Upper lobe of left lung (tissue), 4 donors: ENCODE measurements around the gene RB1.

ENCODE experiments used
- POLR2AphosphoS5 ChIP-seq, 2 donors: sonication (generic); formaldehyde crosslinking; IDR thresholded peaks; one replicate each; pipeline ENCODE4 v1.5.1; 2017; ENCODE audit warnings: antibody characterized with exemption in 2 of 2
- TF ChIP-seq, protein P1 (sequence below), 6 experiments: fragments of 450-650 bp in 4 of 6; fragments of 200-600 bp in 2 of 6; sonication (generic) in 2 of 6; IDR thresholded peaks; one replicate each; pipeline ENCODE4 v1.5.1; 2016 to 2019; ENCODE audit warnings: antibody characterized with exemption in 6 of 6

DNA sequence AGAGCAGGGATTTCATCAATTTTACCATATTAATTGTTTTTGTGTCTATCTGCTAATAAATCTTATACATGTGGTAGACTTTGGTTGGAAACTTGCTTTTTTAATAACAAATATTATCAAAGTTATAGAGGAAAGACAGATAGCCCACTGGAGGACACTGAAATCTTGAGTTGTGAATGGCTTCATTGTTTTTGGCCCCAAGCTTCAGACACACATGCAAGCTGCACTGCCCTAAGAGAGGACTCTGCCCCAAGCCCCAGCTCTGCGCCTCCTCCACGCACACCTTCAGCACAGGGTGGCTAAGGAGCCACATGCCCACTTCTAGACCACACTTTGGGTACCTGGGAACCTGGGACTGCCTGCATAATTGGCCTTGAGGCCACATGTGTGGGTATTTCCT, 194.1 kb downstream of the RB1 start:
- TF ChIP-seq, protein P1, sequence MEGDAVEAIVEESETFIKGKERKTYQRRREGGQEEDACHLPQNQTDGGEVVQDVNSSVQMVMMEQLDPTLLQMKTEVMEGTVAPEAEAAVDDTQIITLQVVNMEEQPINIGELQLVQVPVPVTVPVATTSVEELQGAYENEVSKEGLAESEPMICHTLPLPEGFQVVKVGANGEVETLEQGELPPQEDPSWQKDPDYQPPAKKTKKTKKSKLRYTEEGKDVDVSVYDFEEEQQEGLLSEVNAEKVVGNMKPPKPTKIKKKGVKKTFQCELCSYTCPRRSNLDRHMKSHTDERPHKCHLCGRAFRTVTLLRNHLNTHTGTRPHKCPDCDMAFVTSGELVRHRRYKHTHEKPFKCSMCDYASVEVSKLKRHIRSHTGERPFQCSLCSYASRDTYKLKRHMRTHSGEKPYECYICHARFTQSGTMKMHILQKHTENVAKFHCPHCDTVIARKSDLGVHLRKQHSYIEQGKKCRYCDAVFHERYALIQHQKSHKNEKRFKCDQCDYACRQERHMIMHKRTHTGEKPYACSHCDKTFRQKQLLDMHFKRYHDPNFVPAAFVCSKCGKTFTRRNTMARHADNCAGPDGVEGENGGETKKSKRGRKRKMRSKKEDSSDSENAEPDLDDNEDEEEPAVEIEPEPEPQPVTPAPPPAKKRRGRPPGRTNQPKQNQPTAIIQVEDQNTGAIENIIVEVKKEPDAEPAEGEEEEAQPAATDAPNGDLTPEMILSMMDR (IDR thresholded peaks at IDR 0.05), result no peak
- TF ChIP-seq POLR2AphosphoS5 (IDR thresholded peaks at IDR 0.05), result no peak
